C1 segment of cervical spinal cord (tissue), 14 donors: Measurements from ENCODE around the gene VSNL1.

Experiments used
- DNase-seq, 14 donors: peaks; one replicate each; lab custom pipeline; 2025; lab: John Stamatoyannopoulos, UW

Gene VSNL1

DNA sequence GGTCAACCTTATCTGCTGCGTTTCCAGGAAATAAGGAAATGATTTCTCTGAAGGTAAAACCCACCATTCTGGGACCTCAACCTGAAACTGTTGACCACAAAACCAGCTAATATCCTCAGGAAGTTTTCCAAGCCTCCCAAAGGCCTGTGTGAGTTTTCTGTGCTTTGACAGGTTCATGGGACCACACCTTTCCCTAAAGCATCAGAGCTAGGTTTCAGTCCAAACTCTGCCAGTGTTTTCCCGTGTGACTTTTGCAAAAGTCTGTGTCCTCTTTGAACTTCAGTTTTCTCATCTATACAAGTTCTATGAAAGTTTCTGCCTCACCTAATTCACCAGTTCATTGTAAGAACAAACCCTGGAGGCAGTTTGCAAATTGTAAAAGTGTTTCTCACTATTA lies 39.8 kb downstream of the VSNL1 start:
- DNase-seq = no peak

- no peak for DNase-seq
These were observed 41.3 kb downstream of the VSNL1 start for GRCh38 chr2:17581831-17582230.

- peak in 3 of 14 donors; percentile 5 to 98 (median 15) for DNase-seq
These were observed 42.7 kb downstream of the VSNL1 start for GRCh38 chr2:17583166-17583565.

DNA sequence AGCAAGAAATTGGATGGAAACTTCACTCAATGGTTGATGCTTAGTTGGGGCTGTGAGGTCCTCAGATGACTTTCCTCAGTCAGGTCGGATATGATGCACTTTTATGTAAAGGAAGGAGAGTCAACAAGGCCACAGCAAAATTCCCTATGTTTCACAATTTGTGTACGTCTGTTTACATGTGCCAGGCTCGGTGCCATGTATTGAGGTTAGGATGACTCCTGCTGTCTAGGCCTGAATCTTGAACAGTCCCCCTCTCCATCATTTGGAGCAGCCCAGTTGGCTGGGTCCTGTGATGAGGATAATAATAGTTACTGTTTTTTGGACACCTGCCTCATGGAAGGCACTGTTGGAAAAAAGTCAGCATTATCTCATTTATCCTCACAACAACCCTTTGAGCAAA lies 43.1 kb downstream of the VSNL1 start:
- peak in 2 of 14 donors; percentile 15 to 92 for DNase-seq

- DNase-seq = no peak
These were observed 44.2 kb downstream of the VSNL1 start for GRCh38 chr2:17584689-17585088.

DNA sequence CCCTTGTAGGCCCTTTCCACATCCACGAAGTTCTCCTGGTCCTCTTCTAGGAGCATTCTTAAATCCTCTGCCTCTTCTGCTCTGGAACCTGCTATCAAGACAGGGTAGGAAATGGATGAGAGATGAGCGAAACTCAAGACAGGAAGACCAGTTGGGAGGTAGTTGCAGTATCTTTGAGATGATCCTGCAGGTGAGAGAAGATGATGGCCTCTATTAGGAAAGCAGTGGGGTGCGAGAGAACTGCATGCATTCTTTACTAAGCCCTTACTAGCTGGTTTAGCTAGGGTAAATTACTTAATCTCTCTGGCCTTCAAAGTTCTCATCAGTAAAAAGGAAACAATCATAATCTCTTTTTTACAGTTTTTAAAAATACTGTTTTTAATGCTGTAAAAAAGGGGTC lies 47.0 kb downstream of the VSNL1 start:
- DNase-seq = no peak

DNA sequence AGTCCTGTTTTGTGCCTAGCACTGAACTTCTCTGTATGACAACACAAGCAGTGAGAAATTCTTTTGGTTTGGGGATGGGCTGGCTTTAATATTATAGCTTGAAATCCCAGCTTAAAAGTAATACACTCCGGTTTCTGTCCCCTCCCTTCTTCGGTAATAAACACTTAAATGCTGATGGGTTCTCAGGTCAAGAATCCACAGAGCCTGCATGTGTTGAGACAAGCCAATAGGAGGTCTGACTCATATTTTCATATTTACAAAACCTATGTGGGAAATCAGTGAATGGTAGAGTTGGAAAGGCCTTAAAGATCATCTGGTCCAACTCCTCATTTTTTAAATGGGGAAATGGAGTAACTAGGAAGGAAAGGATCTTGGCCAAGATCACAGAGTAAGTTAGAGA lies 47.5 kb downstream of the VSNL1 start:
- no peak for DNase-seq

- no peak for DNase-seq
These were observed 49.0 kb downstream of the VSNL1 start for GRCh38 chr2:17589406-17590035.

DNA sequence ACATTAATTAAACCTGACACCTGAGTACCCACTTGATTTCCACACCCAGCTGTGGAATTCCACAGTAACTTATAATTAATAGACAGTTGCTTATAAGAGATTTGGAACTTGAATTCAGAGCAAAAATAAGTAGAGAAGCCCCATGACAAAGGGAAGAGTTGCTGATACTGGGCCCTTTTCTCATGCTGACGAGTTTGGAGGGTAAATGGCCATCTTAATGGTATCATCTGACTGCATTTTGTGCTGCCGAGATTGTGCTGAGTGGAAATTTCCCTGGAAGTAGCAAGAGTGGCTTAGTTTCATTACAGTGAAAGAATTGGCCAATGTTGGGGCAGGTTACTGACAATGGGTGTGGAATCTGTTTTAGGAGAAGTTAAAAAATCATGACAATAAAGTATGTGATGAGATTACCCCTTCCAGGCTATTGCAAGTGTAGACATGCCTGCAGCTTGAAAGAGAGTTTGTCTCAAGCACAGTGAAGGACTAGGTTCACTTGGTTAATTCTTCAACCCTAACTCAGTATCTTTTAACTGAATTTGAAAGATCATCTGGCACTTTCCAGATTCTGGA lies 49.9 kb downstream of the VSNL1 start:
- DNase-seq = no peak

DNA sequence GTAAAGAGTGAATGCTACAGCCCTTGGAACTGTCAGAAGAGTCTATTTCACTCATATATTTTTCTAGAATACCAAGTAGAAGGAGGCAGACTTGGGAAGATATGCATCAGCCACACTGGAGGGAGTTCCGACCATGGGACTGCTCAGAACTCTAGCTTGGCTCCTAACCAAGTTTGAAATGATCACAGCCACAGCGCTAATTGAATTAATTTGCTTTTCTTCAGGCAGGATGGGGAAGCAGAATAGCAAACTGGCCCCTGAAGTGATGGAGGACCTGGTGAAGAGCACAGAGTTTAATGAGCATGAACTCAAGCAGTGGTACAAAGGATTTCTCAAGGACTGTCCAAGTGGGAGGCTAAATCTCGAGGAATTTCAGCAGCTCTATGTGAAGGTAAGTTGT lies 51.4 kb downstream of the VSNL1 start:
- DNase-seq = no peak

GRCh38 chr2:17592731-17593409 lies 52.4 kb downstream of the VSNL1 start:
- no peak for DNase-seq

GRCh38 chr2:17593445-17593840 lies 52.9 kb downstream of the VSNL1 start:
- DNase-seq = no peak

DNA sequence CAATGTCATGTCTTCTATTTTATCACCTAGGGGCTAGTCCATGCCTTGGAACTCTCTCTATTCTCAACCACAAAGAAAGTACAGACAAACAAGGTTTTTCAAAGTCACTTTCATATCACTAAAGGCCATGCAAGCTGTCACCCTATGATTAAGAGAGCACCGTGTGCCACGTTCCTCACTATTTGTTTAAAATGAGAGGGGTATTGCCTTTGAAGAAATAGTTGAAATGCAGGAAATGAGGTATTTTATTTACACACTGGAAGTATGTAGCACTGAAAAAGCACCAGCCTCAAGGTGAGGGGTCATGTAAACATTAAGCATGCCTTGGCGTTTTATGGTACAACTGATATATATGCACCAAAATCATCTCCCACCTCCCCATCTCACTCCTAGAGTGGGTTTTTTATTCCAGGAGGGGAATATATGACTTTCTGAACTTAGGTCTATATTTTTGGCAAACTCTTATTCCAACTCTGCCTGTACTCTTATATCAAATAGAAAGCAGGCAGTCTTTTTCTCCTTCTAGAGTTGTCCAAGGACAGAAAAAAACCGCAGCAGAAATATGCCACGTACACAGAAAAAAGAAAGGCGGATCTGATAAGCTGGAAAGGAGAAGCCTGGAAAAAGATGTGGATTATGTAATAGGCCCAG lies 53.5 kb downstream of the VSNL1 start:
- DNase-seq = no peak

DNA sequence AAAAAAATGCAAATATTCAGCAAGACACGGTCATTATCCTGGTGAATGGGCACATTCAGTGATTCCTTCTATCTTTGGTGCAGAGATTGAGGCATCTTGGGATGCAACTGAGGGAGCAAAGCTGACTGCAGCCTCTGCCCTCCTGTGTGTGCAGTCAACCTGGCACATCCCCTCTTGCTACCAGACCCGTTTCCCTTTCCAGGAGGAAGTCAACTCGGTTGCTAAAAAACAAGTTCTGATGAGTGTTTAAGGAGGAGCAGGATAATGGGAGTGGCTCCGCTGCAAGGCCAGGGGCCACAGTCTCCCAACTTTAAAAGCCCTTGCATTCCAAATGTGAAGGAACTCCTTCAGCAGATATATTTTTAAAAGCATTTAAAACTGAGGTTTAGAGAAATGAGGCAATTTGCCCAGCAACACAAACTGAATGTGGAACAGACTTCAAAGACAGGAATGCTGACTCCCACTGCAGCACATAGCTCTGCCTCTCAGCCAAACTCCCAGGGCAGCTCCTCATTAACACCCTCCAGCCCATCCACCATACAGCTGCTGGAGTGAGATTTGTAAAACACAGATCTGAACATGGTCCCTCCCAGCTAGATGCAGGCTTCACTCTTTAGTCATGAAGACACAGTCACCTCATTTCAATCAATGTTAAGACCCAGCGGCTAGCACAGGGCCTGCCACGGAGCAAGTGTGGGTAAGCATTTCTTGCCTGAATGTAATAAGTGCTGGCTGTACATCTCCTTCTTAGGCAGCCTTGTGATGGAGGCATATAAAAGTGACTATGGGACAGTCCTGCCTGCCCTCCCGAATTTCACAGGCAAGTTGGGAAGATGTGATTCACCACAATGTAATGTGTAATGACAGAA lies 54.3 kb downstream of the VSNL1 start:
- DNase-seq = no peak

- DNase-seq = no peak
These were observed 59.1 kb downstream of the VSNL1 start for GRCh38 chr2:17599617-17600016.

DNA sequence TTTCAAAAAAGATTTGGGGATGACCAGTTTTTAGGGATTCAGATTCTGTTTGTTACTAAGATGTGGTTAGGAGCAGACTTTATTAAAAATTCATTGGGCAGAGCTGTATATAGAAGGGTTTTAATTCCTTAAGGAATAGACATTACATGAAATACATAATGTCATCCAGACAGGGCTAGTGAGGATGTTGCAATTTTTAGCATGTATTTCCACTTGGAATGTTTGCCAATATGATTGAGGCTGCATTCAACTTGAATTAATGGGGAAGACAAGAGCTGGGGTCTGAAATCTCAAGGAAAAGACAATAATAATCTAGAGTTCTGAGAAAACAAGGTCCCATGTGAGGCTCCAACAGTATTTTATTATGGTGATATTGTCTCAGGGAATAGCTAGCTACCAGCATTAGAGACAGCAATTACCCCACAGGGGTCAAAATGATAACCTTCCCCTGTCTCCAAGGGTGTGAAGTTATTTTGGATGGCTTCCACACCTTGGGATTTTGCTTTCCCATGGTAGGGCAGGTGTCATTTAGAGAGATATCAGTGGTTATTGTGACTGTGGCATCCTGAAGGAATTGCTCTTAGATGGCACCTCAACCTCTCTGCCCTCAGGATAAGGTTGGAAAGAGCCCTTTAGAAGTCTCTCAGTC lies 60.2 kb downstream of the VSNL1 start:
- DNase-seq = no peak

- DNase-seq = no peak
These were observed 63.6 kb downstream of the VSNL1 start for GRCh38 chr2:17604050-17604449.

DNA sequence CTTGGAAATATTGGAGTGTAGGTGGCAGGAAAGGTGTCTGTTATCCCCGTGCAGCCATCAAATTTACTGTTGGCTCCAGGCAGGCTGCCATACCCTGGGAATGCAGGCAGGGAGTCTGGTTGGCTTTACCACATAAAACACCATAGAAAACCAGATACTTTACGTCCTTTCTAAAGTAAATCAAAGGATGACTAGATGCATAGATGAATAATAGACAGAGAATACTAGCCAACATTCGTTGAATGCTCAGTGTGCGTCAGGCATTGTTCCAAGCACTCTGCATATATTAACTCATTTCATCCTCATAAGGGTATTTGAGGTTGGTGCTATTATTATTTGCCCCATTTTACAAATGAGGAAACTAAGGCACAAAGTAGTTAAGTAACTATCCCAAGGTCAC lies 65.2 kb downstream of the VSNL1 start:
- no peak for DNase-seq

DNA sequence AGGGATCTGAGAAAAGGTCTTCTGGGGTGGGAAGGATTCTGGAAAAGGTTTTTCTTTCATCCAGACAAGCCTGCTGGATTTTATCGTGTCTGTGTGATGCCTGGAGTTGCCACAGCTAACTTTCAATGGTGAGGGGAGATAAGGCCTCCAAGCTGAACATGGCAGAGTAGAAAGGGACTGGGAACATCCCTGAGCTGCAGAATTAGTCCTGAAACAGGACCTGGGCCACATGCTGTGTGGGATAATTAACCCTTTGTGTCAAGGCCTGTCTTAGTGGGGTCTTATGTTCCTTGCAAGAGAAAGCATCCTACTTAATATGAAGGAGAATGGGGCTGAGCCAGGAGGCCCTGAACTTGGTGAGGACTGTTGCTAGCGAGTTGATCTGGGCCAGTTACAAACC lies 66.4 kb downstream of the VSNL1 start:
- no peak for DNase-seq

GRCh38 chr2:17607379-17607778 lies 66.9 kb downstream of the VSNL1 start:
- no peak for DNase-seq

- no peak for DNase-seq
These were observed 67.8 kb downstream of the VSNL1 start for GRCh38 chr2:17608251-17608650.
